Activated T-cell treated with anti-CD3 and anti-CD28 coated beads, Interleukin-2, amount 50 U/mL, for 1 hour (primary cell): ENCODE measurements around the gene MAP1B.
"Not testable (repeated sequence)": the region's sequence is repeated elsewhere in the genome, so short reads cannot be mapped to it uniquely, and the experiment has no call there.

ENCODE experiments used
- DNase-seq: peaks from one replicate; pipeline ENCODE4 v3.0.0-alpha.2; 2020

MAP1B gene

DNA sequence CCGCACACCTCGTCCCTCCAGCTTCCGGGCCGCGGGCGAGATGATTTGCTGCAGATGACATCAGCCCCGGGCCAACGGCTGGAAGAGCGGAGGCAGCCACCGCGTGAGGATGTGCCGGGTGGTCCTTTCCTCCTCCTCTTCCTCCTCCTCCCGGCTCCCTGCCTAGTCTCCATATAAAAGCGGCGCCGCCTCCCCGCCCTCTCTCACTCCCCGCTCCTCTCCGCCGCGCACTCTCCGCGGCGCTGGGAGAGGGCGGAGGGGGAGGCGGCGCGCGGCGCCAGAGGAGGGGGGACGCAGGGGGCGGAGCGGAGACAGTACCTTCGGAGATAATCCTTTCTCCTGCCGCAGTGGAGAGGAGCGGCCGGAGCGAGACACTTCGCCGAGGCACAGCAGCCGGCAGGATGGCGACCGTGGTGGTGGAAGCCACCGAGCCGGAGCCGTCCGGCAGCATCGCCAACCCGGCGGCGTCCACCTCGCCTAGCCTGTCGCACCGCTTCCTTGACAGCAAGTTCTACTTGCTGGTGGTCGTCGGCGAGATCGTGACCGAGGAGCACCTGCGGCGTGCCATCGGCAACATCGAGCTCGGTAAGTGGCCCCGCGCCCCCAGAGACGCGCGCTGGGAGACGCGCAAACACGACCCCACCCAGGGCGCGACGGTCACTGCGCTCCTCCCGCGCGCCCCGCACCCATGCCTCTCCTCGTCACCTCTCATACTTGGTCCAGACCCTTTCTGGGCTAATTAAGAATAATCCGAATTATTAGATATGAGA, at the start of gene MAP1B:
Gene MAP1B (plus strand): TSS at position 345 of the 770 bp plus-strand sequence. CDS start 57 bp downstream, at position 402.
- no peak for DNase-seq

DNA sequence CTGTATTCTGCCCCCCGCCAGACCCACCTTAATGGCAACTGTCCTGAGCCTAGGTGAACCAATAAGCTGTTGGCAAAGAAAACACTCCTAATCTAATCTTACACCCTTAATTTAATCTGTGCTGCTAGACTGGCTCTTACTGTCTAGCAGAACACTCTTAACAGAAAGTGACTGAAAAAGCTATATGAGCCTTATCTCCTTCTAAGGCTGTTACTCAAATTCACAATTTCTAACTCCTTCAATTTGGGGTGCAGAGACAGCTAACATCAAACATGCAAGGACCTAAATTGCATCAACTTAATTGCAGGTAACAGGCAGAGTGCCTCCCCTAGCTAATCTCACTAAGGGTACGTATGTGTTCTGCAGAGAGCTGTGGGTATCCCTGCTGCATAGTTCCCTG, 49.5 kb upstream of the MAP1B start:
- no peak for DNase-seq

DNA sequence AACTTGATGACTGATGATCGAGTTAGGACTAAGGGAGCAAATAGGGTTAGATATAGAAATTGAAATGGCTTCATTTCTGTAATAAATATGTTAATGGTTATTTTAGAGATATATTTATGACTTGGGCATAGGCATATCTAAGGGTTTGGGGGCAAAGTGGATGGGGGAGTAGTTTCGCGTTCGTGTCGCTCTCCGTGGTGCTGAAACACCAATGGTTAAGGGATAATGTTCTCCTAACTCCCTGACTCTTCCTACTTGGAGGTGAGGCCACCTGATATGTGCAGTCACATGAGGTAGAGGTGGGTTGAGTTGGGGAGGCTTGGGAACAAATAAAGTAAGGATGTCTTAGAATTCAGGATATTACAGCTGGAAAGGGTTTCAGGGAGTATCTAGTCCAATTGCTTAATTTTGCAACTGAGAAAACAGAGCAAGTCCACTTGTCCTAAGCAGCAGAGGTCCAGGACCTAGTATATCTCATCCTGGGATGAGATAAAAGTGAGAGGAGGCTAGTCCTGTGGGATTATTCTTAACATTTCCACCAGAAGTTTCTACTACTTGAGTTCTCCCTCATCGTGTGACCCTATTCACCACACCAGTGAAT, 44.0 kb upstream of the MAP1B start:
- no peak for DNase-seq

DNA sequence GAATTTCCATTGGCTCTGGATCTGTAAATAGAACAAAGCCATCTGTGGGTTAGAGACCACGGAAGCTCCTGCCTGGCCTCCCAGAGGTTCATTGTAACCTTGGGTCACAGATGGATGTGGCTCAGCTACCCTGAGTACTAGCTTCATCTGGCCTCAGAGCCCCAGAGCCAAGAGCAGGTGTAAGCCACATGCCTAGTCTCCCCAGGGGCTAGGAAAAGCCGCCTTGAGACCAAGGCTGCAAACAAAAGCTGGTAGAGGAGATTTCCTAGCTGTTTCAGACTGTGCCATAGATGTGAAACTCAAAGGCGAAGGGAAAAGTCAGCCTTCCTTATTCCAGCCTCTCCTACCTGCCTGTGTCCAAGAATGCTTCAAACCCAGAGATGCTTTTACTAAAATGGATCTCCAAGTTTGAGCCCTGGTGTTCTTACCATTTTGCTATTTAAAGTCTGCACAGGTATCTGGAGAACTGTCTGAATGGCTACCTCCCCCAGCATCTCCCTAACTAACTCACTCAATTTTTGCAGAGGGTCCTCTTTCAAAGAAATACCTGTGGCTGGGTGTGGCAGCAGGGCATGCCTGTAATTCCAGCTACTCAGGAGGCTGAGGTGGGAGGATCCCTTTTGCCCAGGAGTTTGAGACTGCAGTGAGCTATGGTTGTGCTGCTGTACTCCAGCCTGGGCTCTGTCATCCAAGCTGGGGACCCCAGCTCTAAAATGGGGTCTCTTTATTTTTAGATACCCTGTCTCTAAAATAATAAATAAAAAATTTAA, 42.3 kb upstream of the MAP1B start:
- no peak for DNase-seq

DNA sequence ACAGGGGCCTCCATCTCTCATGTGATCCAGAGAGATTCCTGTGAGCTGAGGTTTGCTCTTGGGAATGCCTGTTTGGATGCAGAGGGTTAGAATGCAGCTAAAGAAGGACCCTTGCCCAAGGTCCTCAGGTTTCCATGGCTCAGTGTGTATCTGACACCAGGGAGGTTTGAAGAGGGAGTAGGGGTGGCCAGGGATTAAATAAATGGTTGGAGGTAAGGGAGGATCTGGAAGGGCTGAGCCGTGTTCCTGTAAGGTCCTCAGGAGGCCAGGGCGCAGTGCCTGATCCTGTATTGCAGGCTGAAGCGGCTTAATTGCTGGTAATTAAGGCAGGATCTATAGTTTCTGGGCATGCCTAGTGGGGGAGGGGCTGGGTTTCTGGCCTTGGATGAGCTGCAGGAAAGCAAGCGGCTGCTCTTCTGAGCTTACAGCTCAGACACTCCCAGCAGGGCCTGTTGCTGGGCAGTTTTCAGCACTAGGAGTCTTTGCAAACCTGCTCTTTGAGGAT, 41.5 kb upstream of the MAP1B start:
- no peak for DNase-seq

DNA sequence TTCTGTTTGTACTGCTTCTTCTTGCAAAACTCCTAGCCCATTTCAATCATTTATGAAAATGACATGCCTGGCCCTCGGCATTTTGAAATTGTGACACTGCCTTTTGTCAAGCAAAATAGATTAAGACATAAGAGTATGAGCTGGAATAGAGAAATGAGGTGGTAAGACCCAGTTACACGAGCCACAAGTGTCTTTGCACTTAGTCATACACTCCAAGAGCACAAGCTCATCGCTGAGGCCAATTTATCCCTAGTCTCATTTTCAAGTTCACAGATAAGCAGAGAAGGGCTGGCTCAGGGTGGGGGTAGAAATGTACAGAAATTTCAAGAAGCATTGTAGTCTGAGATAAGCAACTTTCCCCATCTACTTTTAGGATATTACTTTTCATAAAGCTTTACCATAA, 40.6 kb upstream of the MAP1B start:
- no peak for DNase-seq

DNA sequence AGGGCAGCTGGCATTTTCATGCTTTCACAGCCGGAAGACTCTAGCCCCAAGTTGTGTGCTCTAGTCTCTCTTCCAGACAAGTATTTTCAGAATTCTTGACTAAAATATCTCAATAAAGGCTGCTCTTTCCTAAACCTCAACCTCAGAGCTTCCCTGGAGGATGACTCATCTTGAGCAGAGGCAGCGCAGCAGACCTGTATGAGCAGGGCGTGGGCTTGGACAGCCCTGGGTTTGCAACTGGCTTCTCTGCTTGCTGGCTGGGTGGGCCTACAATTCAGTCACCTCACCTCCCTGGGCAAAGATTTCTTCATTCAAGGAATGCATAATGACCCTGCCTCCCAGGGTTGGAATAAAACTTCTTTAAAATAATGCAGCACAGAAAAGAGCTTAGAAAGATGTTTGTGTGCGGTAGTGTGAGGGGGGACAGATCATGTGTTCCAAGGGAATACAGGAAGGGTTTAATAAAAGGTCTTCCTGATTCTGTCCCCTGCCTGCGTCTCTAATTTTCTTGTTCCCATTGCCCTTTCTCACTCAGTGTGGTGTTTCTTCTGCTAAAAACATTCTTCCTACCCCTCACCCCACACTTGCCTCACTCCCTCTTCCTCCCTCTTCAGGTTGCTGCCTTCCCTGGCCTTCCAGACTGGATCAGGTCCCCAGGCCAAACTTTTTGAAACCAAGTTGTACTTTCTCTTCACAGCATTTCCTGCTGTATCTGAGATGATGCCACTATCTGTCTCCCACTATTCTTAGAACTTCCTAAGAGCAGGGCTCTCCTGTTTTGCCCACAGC, 39.4 kb upstream of the MAP1B start:
- DNase-seq = no peak

DNA sequence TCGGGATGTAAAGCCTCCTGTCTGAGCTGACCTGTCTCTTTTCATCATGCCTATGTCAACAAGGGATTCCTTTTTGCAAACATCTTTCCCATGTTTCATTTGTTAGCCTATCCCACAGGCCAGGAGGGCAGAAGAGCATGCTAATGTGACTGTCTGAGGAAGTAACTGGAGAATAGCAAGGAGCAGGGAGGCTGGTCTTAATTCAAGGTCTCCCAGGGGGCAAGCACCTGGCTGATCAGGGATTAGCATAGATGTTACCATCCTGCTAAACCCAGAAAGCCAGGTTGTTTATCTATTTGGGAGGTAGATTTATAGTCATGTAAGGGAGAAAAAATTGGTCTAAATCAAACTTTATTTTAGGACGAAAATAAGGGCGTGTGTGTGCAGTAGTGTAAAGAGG, 36.7 kb upstream of the MAP1B start:
- DNase-seq = no peak

DNA sequence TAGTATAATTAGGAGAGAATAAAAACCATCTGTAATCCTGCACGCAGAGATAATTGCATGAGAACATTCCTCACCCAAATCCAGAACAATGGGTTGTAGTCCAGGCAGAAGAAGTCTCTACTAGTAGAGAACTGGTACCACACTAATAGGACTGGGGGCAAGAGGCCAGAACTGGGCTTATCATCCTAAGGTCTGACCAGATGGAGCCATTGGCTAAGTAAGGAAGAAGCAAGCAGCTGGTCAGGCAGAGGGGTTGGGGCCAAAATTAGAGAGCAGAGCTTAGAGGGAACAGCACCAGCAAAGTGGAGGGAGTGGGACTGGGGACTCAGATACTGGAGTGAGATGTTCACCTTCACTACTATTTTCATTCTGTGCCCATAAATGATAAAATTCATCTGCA, 35.4 kb upstream of the MAP1B start:
- DNase-seq = no peak

DNA sequence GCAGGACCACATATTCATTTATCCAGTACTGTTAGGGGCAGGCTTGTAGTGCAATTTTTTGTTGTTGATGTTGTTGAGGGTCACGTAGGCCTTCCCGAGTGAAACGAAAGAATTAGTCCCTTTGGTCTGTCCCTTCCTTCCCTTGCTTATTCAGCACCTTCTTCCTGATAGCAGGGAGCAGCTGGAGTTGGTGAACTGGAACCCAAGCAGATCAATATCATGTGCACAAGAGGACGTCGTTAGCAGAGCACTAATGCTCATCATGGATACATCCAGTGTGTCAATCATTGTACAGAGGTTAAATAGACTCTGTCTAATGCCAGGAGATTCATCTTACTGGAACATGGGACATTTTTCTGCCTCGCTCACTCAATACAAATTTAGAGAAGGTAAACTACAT, 33.0 kb upstream of the MAP1B start:
- no peak for DNase-seq

DNA sequence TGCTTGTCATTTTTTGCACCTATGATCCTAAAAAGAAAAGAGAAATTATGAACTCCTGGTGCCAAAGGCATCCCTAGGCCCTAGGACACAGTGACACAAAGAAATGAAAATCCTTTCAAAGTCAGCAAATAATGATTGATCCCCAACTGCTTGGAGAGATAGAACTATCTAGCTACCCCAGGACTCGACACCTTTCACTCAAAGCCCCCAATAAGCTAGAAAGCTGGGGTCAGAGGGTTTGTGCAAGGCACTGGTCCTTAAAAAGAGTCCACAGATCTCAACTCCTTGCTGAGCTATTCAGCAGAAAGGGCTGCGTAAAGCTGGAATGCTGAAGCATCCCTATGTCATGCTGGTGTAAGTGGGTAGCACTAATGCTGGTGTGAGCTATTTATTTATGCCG, 31.8 kb upstream of the MAP1B start:
- DNase-seq = no peak

DNA sequence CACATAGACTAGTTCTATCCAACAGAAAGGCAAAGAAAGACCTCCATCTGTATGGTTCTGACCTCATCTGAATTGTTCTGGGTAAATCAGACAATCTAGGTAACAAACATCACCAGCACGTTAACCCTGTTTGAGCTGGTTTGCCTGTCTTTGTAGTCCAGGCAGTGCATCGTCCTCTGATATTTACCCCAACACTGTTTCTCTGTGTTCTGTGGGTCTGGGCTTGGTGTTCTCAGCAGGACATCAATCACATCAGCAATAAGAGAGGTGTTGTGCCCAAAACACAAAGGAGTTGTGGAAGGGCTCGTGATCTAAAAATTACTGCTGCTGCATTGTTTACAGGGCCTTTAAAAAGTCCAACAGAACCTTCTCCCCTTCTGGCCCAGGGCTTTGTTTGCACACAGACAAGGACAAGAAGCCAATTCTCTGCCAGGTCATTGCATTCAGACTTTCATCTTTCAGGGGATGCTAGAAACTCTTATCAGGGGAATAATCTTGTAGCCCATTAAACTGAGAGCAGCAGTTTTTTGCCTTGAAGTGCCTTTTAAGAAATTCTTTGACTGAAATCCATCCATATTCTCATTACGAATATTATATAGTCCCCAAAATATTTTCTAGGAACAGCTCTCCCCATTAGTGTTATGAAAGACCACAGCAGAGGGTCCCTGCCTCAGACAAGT, 30.5 kb upstream of the MAP1B start:
- DNase-seq = no peak

DNA sequence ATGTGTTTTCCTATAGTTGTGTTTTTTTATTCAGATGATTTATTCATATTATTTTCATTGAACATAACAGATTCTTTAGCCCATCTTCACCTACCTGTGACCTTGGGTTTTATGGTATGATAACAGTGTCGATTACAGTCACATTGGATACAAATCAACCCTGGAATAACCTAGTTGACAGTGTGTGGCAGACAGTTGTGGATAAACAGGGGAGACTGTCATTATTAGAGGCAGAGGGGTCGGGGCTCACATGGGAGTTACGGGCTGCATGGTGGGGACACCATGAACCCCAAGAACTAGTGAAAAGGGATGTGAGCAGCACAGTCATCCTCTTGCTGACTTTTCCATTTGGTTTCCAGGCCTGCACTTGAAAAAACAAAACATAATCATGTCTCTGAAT, 29.9 kb upstream of the MAP1B start:
- no peak for DNase-seq

DNA sequence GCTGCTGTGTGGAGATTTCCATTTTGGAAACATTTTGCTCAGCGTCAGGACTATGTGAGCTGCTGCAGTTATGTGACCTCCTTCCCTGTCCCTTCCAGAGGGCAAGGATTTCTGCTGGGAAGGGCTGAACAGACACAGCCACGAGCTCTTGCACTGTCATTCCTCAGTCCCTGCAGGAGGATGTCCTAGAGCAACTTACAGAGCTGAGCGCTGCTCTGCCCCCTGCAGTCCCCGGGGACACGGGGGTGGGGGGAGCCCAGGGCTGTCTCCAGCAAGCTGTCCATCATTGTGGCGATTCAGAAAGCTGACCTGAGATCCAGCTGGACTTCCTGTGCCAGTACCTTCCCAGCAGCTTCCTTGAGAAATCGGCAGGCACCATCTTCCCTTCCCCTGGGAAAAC, 28.0 kb upstream of the MAP1B start:
- DNase-seq = no peak

DNA sequence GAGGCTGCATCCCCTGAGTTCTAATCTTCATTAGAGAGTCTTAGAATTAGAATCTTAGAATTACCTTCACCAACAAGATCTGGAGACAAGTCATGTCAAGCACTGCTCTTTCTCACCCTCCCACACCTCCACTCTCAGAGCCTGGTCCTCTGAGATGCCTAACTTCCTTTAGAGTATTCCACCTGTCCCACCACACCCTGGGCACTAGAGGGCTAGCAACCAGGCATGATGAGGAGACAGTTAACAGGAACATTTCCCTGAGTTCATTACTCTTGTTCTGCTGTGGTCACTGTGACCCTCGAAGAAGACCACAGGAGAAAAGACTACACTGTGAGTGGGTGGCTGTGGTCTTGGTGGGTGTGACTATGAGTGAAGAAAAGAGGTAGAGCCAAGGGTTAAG, 25.2 kb upstream of the MAP1B start:
- DNase-seq = no peak

DNA sequence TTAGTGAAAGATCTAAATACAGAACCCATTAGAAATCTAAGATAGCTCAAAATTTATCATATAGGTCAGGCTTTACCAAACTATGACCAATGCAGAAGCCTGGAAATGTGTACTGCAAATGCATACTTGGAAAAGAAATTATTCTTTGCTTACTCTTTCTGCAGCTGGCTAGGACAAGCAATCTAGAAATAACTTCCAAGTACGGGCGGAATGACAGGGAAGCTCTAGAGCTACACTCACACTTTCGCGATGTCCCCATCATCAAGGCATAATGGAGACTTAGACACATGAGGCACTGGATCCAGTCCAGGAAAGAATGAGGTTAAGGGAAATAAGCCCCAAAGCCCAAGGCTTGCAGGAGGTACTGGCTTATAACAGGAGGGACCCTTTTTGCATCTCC, 22.4 kb upstream of the MAP1B start:
- DNase-seq = no peak

DNA sequence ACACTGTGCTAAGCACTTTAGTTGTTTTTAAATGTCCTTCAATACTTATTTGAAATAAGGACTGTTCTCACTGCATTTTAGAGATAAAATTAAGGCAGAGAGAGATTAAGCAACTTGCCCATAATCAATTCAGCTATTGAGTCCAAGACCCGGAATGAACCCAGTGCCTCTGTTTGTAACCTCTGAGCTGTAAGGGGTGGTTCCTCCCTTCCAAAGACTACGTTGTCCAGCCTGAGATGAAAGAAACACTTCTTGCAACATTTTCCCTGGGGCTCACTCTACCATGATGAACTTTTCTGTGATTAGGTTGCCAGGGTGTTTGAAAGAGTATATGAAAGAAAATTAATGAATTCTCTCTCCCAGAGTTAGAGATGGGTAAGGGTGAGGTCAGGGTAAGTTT, 22.0 kb upstream of the MAP1B start:
- DNase-seq = no peak

DNA sequence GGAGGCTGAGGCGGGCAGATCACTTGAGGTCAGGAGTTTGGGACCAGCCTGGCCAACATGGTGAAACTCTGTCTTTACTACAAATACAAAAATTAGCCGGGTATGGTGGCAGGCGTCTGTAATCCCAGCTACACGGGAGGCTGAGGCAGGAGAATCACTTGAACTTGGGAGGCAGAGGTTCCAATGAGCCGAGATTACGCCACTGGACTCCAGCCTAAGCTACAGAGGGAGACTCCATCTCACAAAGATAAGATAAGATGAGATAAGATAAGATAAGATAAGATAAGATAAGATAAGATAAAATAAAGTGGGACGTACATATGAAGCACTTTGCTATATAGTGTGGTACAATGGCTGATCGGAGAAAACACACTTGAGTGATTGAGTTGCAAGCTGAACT, 17.6 kb upstream of the MAP1B start:
- not testable (repeated sequence) for DNase-seq

DNA sequence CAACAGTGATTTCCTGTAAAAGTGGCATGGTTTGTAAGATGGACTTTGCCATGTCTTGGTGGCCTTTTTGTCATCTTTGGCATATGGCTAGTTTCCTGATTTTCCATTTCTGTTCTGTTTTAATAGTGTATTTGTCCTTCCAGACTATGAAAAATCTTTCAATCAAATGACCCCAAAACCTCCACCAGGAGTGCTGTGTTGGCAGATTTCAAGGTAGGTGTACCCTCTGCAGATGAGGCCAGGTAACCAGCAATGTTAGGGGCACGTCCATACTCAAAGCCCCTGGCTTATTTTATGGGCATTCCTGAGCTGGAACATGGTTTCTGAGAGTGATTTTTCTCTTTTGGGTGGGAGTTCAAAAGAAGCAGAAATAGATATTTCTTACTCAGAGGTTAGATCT, 15.2 kb upstream of the MAP1B start:
- no peak for DNase-seq

DNA sequence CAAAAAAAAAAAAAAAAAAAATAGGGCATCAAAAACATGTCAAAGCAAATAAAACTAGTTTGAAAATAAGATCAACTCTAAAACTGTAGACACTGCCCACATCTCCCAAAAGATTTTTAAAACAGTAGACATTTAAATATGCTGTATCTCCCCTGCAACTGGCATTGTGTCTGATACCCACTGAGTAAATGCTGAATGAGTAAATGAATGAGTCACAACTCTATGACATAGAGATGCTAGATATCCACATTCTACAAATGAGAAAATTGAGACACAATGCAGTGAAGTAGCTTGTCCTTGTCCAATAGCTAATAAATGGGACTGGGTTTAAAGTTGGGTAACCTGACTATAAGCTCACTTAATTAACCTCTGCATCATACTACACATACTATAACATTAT, 14.1 kb upstream of the MAP1B start:
- no peak for DNase-seq

DNA sequence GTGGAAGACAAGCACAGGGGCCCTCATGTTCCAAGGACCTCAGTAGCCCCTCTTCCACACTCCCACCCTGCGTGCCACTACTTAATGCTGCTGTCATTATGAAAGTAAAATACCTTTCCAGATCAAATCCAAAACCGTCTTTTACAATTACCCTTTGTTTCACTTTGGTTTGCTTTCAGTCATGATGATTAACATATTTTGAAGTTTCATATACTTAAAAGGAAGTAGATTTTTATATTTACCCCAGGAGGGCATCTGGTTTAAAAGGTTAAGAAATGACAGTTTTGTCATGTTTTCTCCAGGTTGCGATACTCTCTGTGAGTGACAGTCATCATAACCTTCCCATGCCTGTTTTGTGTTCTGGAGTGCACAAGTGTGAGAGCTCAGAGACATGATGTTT, 13.5 kb upstream of the MAP1B start:
- no peak for DNase-seq

DNA sequence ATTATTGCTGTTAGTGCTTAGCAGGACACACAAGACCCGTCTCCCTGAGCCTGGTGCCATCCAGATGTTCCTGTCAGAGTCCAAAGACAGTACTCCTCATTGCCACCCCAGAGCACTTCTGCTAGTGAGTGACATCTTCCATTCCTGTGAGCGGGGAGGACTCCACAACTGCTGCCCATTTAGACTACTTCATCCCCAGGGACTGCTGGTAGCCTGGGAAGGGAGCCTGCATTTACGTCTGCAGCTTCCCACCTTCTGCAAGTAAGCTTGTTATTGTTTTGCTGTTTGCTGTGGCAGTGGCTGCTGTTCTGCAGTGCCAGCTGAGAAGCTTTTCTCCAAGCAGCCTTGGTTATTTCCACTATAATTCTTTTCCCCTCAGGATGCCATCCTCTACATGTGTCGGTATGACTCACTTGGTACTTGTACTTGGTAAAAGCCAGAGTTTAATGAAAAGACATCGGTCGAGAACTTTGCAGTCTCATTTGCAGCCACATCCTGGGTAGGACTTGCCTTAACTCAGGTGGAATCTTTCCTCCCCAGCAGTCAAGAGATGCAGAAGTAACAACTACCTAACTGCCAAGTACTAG, 10.6 kb upstream of the MAP1B start:
- no peak for DNase-seq
